Lung (tissue), 12 donors: ENCODE measurements around the gene SUSD4. TPM values are rescaled to one million over a fixed set of nuclear protein-coding genes. Genes with fewer than 3 reads are reported as not detected.
"Not testable (repeated sequence)": the region's sequence is repeated elsewhere in the genome, so short reads cannot be mapped to it uniquely, and the experiment has no call there.

Experiments used
- ATAC-seq: fragments of 200-7000 bp; cut with Tn5 transposase; one replicate; pipeline ENCODE4 v1.9.1; 2020; ENCODE audit warnings: moderate number of reproducible peaks; ENCODE audit not compliant: insufficient read depth, low FRiP score
- DNase-seq, 3 donors: peaks; one replicate each; pipeline ENCODE4 v3.0.0-alpha.2; 2013 to 2017
- H3K27ac ChIP-seq, 2 donors: one replicate each; pipeline ENCODE4 v1.5.1; 2013; ENCODE audit warnings: mild to moderate bottlenecking in 2 of 2, moderate library complexity in 2 of 2, control low read depth in 1 of 2, inconsistent platforms in 1 of 2, low read depth in 1 of 2, low read length in 1 of 2
- H3K27me3 ChIP-seq, 3 donors: one replicate each; pipeline ENCODE4 v1.5.1; 2013; ENCODE audit warnings: low read length in 2 of 3; ENCODE audit not compliant: control insufficient read depth in 3 of 3, insufficient read depth in 3 of 3
- H3K36me3 ChIP-seq, 4 donors: one replicate each; pipeline ENCODE4 v1.5.1; 2013; ENCODE audit warnings: low read length in 4 of 4, mild to moderate bottlenecking in 1 of 4, moderate library complexity in 1 of 4; ENCODE audit not compliant: control insufficient read depth in 4 of 4, insufficient read depth in 4 of 4
- H3K4me1 ChIP-seq, 5 donors: one replicate each; pipeline ENCODE4 v1.5.1; 2013; ENCODE audit warnings: low read length in 5 of 5, mild to moderate bottlenecking in 2 of 5, moderate library complexity in 1 of 5; ENCODE audit not compliant: control insufficient read depth in 5 of 5, insufficient read depth in 5 of 5
- H3K4me3 ChIP-seq: one replicate; pipeline ENCODE4 v1.5.1; 2013; ENCODE audit warnings: mild to moderate bottlenecking, control low read depth, moderate library complexity
- H3K9ac ChIP-seq, 2 donors: one replicate each; pipeline ENCODE4 v1.5.1; 2013; ENCODE audit warnings: low read length in 2 of 2, control low read depth in 1 of 2; ENCODE audit not compliant: insufficient read depth in 1 of 2
- H3K9me3 ChIP-seq, 4 donors: one replicate each; pipeline ENCODE4 v1.5.1; 2013; ENCODE audit warnings: low read length in 3 of 4, mild to moderate bottlenecking in 1 of 4, moderate library complexity in 1 of 4; ENCODE audit not compliant: control insufficient read depth in 4 of 4, insufficient read depth in 3 of 4
- CTCF ChIP-seq: IDR thresholded peaks from 2 replicates; pipeline ENCODE4 v1.5.1; 2012; ENCODE audit warnings: mild to moderate bottlenecking; ENCODE audit errors: control extremely low read depth, extremely low read depth
- WGBS, 2 donors: extraction: QIAGEN DNeasy Blood & Tissue Kit; methylation state at CpG; one replicate each; pipeline ENCODE4 v1.1.7; 2013; 5-methylcytosine and 5-hydroxymethylcytosine counted together
- polyA plus RNA-seq, 2 donors: library from polyadenylated mRNA; stranded (reverse); fragments of 200-250 nt; gene quantifications; one replicate each; pipeline ENCODE4 v1.2.1, GENCODE V29; 2013
- total RNA-seq, 2 donors: library from RNA; depleted of rRNA in 1 of 2; stranded (reverse); fragments of >200 nt in 1 of 2; gene quantifications; one replicate each; pipeline ENCODE4 v1.2.1, GENCODE V29; 2014 to 2021
- donor health status: control.
- donor health status: control.
- donor health status: Bipolar disorder and iron deficiency.
- donor health status: healthy.
- donor health status: DM: yes; HTN: yes; CAD: no.

SUSD4 gene
- total and polyA plus RNA-seq, 4 donors, result 2.8 to 17.0 (median 4.9) TPM

GRCh38 chr1:223402790-223403142, 38.8 kb upstream of the SUSD4 start:
- Histone ChIP-seq H3K9ac (no peak overlapping the region), H3K4me3 (no peak overlapping the region), H3K27me3 (no peaks in the 10 kb centered on the region), H3K9me3 (peaks cover 0 to 2% (median 0%) of the 10 kb centered on the region in 4 donors), H3K27ac (no peak overlapping the region), H3K36me3 (no peaks in the 10 kb centered on the region), H3K4me1 (no peaks in the 10 kb centered on the region)
- 75 to 79% methylated on average over 2 of the region's 2 CpGs for WGBS, 2 donors
- DNase-seq, result no peak
- TF ChIP-seq CTCF, result no peak
- ATAC-seq, result no peak

DNA sequence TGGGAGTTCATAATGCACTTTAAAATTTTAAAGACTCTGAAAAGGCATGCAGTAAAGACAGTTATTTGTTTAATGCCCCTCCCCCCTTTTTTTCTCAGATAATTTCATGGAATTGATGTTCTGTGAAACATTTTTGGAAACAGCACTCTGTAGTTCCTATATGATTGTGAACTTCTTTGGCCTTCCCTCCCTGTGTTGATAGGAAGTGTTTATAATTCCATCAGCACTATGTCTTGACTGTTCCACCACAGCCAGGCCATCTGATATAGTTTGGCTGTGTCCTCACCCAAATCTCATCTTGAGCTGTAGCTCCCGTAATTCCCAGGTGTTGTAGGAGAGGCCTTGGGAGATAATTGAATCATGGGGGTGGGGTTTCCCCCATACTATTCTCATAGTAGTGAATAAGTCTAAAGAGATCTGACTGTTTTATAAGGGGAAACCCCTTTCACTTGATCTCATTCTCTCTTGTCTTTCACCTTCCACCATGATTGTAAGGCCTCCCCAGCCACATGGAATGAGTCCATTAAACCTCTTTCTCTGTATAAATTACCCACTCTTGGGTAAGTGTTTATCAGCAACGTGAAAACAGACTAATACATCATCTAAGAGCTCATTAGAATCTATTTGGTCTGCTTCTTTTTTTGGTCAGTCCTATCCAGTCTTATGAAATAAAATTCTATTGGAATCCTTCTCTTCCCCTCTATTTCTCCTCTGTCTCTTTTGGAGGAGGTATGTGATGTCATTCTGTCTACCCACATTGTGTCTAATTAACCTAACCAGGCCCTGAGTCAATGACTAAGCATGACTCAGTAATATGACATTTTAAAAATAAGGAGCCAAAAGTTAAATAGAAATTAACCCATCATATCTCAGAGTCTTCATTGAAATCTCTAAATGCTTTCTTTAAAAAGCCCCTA, 38.2 kb upstream of the SUSD4 start:
- DNase-seq (no peak), ATAC-seq (no peak)
- WGBS, 2 donors, result 67 to 83% methylated on average over 2 of the region's 2 CpGs
- Histone ChIP-seq H3K36me3 (no peaks in the 10 kb centered on the region), H3K4me3 (no peak overlapping the region), H3K9me3 (peaks cover 0 to 2% (median 0%) of the 10 kb centered on the region in 4 donors), H3K4me1 (no peaks in the 10 kb centered on the region), H3K9ac (no peak overlapping the region), H3K27ac (no peak overlapping the region), H3K27me3 (no peaks in the 10 kb centered on the region)
- no peak for TF ChIP-seq CTCF

GRCh38 chr1:223399393-223399792, 35.4 kb upstream of the SUSD4 start:
- 88 to 97% methylated on average over 3 to 4 of the region's 6 CpGs for WGBS, 2 donors
- H3K27ac ChIP-seq, H3K4me3 ChIP-seq, H3K36me3 ChIP-seq, H3K4me1 ChIP-seq, ATAC-seq, H3K9me3 ChIP-seq, H3K9ac ChIP-seq, H3K27me3 ChIP-seq, DNase-seq: not testable (repeated sequence)

DNA sequence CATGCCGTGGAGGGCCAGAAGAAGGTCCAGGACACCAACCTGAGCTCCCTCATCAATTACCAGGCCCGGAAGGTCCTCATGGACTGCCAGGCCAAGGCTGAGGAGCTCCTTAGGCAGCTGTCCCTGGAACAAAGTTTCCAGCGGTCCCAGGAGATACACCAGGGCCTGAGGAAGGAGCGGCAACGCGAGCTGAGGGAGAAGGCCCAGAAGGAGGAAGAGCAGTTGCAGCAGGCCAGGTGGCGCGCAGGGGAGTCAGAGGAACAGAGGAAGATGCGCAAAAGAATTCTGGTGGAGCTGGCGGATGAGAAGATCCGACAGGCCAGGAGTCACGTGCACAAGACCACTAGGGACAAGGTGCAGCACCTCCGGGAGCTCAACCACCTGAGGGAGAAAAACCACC, 30.7 kb upstream of the SUSD4 start:
- Histone ChIP-seq H3K4me3 (no peak overlapping the region), H3K36me3 (no peaks in the 10 kb centered on the region), H3K27me3 (peaks cover 5 to 7% (median 7%) of the 10 kb centered on the region in 3 donors), H3K27ac (no peak overlapping the region), H3K9ac (no peak overlapping the region), H3K9me3 (peaks cover 0 to 13% (median 2%) of the 10 kb centered on the region in 4 donors), H3K4me1 (peaks cover 0 to 5% (median 0%) of the 10 kb centered on the region in 5 donors)
- DNase-seq (no peak), ATAC-seq (no peak)
- TF ChIP-seq CTCF, result no peak
- WGBS, 2 donors, result 94 to 96% methylated on average over 13 of the region's 13 CpGs
